Left forelimb (tissue), 1 donor: ENCODE results near the gene FHIT.

Source experiments
- DNase-seq: peaks from one replicate; pipeline ENCODE4 v3.0.0-alpha.2; 2018; ENCODE audit warnings: low spot score

The FHIT gene

GRCh38 chr3:60463685-60464084, 787.6 kb downstream of the FHIT start:
- DNase-seq = no peak

- DNase-seq = no peak
Measured at GRCh38 chr3:60461267-60461666, 790.0 kb downstream of the FHIT start.

- DNase-seq = no peak
Measured at GRCh38 chr3:60456180-60456579, 795.1 kb downstream of the FHIT start.

- DNase-seq = no peak
Measured at GRCh38 chr3:60453326-60453725, 797.9 kb downstream of the FHIT start.

GRCh38 chr3:60448696-60449095, 802.6 kb downstream of the FHIT start:
- DNase-seq = no peak

GRCh38 chr3:60445446-60445845, 805.8 kb downstream of the FHIT start:
- DNase-seq = no peak

GRCh38 chr3:60444898-60445437, 806.3 kb downstream of the FHIT start:
- no peak for DNase-seq

GRCh38 chr3:60440869-60441268, 810.4 kb downstream of the FHIT start:
- DNase-seq = no peak

- DNase-seq = no peak
Measured at GRCh38 chr3:60435941-60436650, 815.2 kb downstream of the FHIT start.

- DNase-seq = no peak
Measured at GRCh38 chr3:60434950-60435349, 816.3 kb downstream of the FHIT start.

- DNase-seq = no peak
Measured at GRCh38 chr3:60434323-60434722, 816.9 kb downstream of the FHIT start.

- no peak for DNase-seq
Measured at GRCh38 chr3:60431599-60431958, 819.7 kb downstream of the FHIT start.

- no peak for DNase-seq
Measured at GRCh38 chr3:60430205-60430604, 821.0 kb downstream of the FHIT start.

- no peak for DNase-seq
Measured at GRCh38 chr3:60427109-60427508, 824.1 kb downstream of the FHIT start.

GRCh38 chr3:60424942-60425341, 826.3 kb downstream of the FHIT start:
- DNase-seq = no peak

GRCh38 chr3:60424034-60424433, 827.2 kb downstream of the FHIT start:
- DNase-seq = no peak

GRCh38 chr3:60423556-60423955, 827.7 kb downstream of the FHIT start:
- no peak for DNase-seq

- no peak for DNase-seq
Measured at GRCh38 chr3:60421749-60422446, 829.4 kb downstream of the FHIT start.

- no peak for DNase-seq
Measured at GRCh38 chr3:60417576-60417975, 833.7 kb downstream of the FHIT start.

GRCh38 chr3:60414011-60414410, 837.2 kb downstream of the FHIT start:
- DNase-seq = no peak

- no peak for DNase-seq
Measured at GRCh38 chr3:60413551-60413950, 837.7 kb downstream of the FHIT start.

- no peak for DNase-seq
Measured at GRCh38 chr3:60403866-60404265, 847.4 kb downstream of the FHIT start.

GRCh38 chr3:60402931-60403330, 848.3 kb downstream of the FHIT start:
- no peak for DNase-seq
